DND-41 (cell line): ENCODE data around the gene SRCIN1.

Experiments used
- CTCF ChIP-seq: IDR thresholded peaks from 2 replicates; pipeline ENCODE4 v1.5.1; 2012; ENCODE audit warnings: borderline replicate concordance, low read length, moderate library complexity, mild to moderate bottlenecking; ENCODE audit not compliant: poor library complexity, severe bottlenecking; ENCODE audit errors: extremely low read depth
- EZH2 ChIP-seq: IDR thresholded peaks from 3 replicates; pipeline ENCODE4 v1.6.1; 2012; ENCODE audit warnings: borderline replicate concordance, low read depth, mild to moderate bottlenecking, moderate library complexity, low read length, inconsistent platforms; ENCODE audit not compliant: severe bottlenecking

- no peak for TF ChIP-seq CTCF
- no peak for TF ChIP-seq EZH2
These were observed 22.7 kb upstream of the SRCIN1 start for GRCh38 chr17:38628441-38628840.
